ENCODE data around the gene FAM228B. TPM values are rescaled to one million over a fixed set of nuclear protein-coding genes. Genes with fewer than 3 reads are reported as not detected.

Gene FAM228B
- total RNA-seq, 3 donors from 2014 or later, result 2.4 to 3.1 (median 2.9) TPM

DNA sequence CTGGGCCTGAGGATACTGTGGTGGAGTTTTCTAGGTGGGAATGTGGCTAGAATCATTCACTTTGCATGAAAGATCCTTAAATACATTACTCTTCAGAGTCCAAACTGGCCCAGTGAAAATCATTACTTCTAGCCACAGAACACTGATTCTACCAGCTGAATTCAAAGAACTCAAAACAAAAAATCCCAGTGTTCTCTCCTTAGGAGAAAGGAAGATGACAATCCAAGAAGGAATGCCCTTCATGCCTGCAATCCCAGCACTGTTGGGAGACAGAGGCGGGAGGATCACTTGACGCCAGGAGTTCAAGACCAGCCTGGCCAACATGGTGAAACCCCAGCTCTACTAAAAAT, 86.8 kb downstream of the FAM228B start:
- Mint-ChIP-seq H3K9me3 (no peaks in the 10 kb centered on the region), H3K27me3 (ENCODE audit: low read depth) (no peaks in the 10 kb centered on the region), H3K4me1 (ENCODE audit: low read depth) (peaks cover 2% of the 10 kb centered on the region), H3K4me3 (no peak overlapping the region), H3K36me3 (ENCODE audit: insufficient read depth) (peaks cover 65% of the 10 kb centered on the region)
- no peak for DNase-seq
- ATAC-seq, result no peak

DNA sequence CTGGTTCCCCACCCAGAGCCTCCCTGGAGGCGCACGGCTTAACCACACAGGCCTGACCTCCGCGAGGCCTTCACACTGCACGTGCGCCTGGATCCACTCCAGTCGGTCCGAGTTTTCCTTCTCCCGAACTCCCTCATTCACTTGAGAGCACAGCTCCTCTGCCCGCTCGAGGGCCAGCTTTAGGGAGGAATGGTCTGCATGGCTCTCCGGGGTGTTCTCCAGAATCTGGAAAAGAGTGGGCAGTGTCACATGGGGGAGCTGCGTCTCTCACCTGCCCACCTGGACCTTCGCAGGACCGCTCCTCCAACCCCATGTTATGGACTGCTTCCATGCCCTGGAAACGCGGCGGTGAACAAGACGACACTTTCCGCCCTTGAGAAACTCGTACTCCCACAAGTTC, 87.5 kb downstream of the FAM228B start:
- H3K4me3 Mint-ChIP-seq, result no peak overlapping the region
- DNase-seq (no peak), ATAC-seq (no peak)
- peaks cover 61% of the 10 kb centered on the region for H3K36me3 Mint-ChIP-seq (ENCODE audit: insufficient read depth)
- no peaks in the 10 kb centered on the region for H3K27me3 Mint-ChIP-seq (ENCODE audit: low read depth)
- no peaks in the 10 kb centered on the region for H3K9me3 Mint-ChIP-seq
- H3K4me1 Mint-ChIP-seq (ENCODE audit: low read depth), result peaks cover 6% of the 10 kb centered on the region

DNA sequence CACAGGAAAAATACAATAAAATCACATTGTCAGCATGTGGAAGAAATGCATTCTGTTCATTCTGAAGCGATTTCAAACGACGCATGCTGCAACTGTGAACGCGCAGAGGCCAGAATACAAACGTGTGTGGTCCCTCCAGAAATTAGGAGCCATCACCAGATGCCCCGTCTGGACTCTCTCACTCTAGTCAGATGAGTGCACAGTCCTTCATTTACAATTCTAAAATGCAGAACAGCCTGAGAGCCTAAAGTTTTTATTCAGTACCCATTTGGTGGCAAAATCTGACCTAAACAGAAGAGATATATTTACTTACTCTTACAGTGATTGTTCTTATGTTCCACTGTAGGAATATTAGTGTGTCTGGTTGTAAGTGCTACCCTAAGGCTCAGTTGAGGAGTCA, 88.1 kb downstream of the FAM228B start:
- DNase-seq (no peak), ATAC-seq (no peak)
- Mint-ChIP-seq H3K36me3 (ENCODE audit: insufficient read depth) (peaks cover 61% of the 10 kb centered on the region), H3K4me3 (no peak overlapping the region), H3K9me3 (no peaks in the 10 kb centered on the region), H3K4me1 (ENCODE audit: low read depth) (peaks cover 10% of the 10 kb centered on the region), H3K27me3 (ENCODE audit: low read depth) (no peaks in the 10 kb centered on the region)

DNA sequence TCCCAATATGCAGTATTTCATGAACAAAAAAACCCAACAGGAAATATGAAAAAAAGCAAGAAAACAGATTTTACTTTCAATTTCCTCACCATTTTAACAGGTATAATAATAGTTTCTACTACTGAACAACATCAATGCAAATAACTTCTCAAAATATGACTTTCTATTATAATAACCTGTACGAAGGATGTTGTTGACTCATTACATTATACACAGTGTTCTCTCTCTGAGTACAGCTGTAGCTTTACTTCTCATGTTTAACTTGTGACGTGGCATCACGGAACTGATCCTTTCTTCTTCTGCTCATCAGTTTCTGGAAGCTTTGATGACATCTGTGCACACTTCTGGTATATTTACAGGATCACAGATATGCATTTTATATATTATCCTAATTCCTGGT, 91.6 kb downstream of the FAM228B start:
- peak; percentile 60 to 78 for ATAC-seq
- Mint-ChIP-seq H3K36me3 (ENCODE audit: insufficient read depth) (peaks cover 46% of the 10 kb centered on the region), H3K4me1 (ENCODE audit: low read depth) (peaks cover 10% of the 10 kb centered on the region), H3K27me3 (ENCODE audit: low read depth) (no peaks in the 10 kb centered on the region), H3K4me3 (no peak overlapping the region), H3K9me3 (no peaks in the 10 kb centered on the region)
- no peak for DNase-seq

Other genes starting within 250 kb of the FAM228B start
- gene ATAD2B, start 196.3 kb upstream of the FAM228B start, total RNA-seq, result 10 to 100 TPM; 12.5 to 15.4 (median 13.2) TPM
- gene UBXN2A, start 183.0 kb upstream of the FAM228B start, total RNA-seq, result 10 to 100 TPM in 1 of 3 donors, 1 to 10 TPM in 2; 9.8 to 11.0 (median 9.9) TPM
- under 1 TPM in 1 of 3 donors, not detected in 2; 0.13 TPM for gene MFSD2B, start 113.4 kb upstream of the FAM228B start, total RNA-seq
- gene WDCP, start 76.1 kb upstream of the FAM228B start, total RNA-seq, result 10 to 100 TPM; 22.5 to 26.9 (median 25.5) TPM
- under 1 TPM; 0.40 to 0.65 (median 0.63) TPM for gene FKBP1B, start 73.7 kb upstream of the FAM228B start, total RNA-seq
- gene SF3B6, start 47.1 kb upstream of the FAM228B start, total RNA-seq, result 100 to 1,000 TPM; 146 to 159 (median 147) TPM
- 1 to 10 TPM in 1 of 3 donors, under 1 TPM in 2; 0.45 to 1.1 (median 0.56) TPM for gene TP53I3, start 38.6 kb upstream of the FAM228B start, total RNA-seq
- gene PFN4, start 135 bp upstream of the FAM228B start, total RNA-seq, result not detected
- gene FAM228A, start 51.6 kb downstream of the FAM228B start, total RNA-seq, result not detected
- gene ITSN2, start 237.1 kb downstream of the FAM228B start, total RNA-seq, result 10 to 100 TPM; 52.5 to 57.6 (median 52.9) TPM